GM23338 (cell line): Measurements from ENCODE around the gene THTPA.

Experiments
- CREB1 ChIP-seq: fragments of 250-450 bp; sonication (Bioruptor Pico); IDR thresholded peaks from 2 replicates; pipeline ENCODE4 v1.5.0; 2020; ENCODE audit warnings: low read depth, mild to moderate bottlenecking, moderate library complexity
- CTCF ChIP-seq, 2 experiments: fragments of 200-600 bp in 1 of 2; sonication (generic) in 1 of 2; conservative IDR thresholded peaks; 2 replicates each; pipeline versions ENCODE4 v1.5.1 to v1.6.1; 2016 to 2017; ENCODE audit warnings: antibody characterized with exemption in 2 of 2, low read depth in 2 of 2, mild to moderate bottlenecking in 2 of 2, moderate library complexity in 1 of 2
- ETS1 ChIP-seq: IDR thresholded peaks from 2 replicates; pipeline ENCODE4 v1.6.1; 2016; ENCODE audit warnings: antibody characterized with exemption
- EZH2 ChIP-seq: fragments of 200-600 bp; sonication (generic); IDR thresholded peaks from one replicate; pipeline ENCODE4 v1.8.0; 2017; ENCODE audit warnings: antibody characterized with exemption, mild to moderate bottlenecking, low read depth; ENCODE audit not compliant: unreplicated experiment
- EZH2phosphoT487 ChIP-seq: fragments of 200-600 bp; sonication (generic); IDR thresholded peaks from one replicate; pipeline ENCODE4 v1.8.1; 2018; ENCODE audit warnings: antibody characterized with exemption; ENCODE audit not compliant: unreplicated experiment
- JUNB ChIP-seq: IDR thresholded peaks from one replicate; pipeline ENCODE4 v1.6.1; 2016; ENCODE audit warnings: antibody characterized with exemption; ENCODE audit not compliant: unreplicated experiment
- NANOG ChIP-seq: IDR thresholded peaks from 2 replicates; pipeline ENCODE4 v1.6.1; 2016; ENCODE audit warnings: antibody characterized with exemption, borderline replicate concordance
- POLR2AphosphoS5 ChIP-seq: IDR thresholded peaks from 2 replicates; pipeline ENCODE4 v1.6.1; 2016; ENCODE audit warnings: antibody characterized with exemption, low read depth
- REST ChIP-seq: IDR thresholded peaks from one replicate; pipeline ENCODE4 v1.6.1; 2018; ENCODE audit warnings: antibody characterized with exemption; ENCODE audit not compliant: unreplicated experiment
- STAT1 ChIP-seq: IDR thresholded peaks from one replicate; pipeline ENCODE4 v1.6.1; 2016; ENCODE audit warnings: antibody characterized with exemption; ENCODE audit not compliant: unreplicated experiment
- ZNF114 ChIP-seq: fragments of 250-450 bp; sonication (Bioruptor Pico); IDR thresholded peaks from 2 replicates; pipeline ENCODE4 v1.5.0; 2020; ENCODE audit warnings: mild to moderate bottlenecking, moderate library complexity

- TF ChIP-seq CREB1 (no peak), CTCF (conservative IDR thresholded peaks at IDR 0.05; ENCODE audit: low read depth in 2 of 2) (no peak), REST (no peak), EZH2 (no peak), STAT1 (no peak), POLR2AphosphoS5 (no peak), JUNB (no peak), EZH2phosphoT487 (no peak), NANOG (no peak), ZNF114 (CRISPR knock-in tag) (no peak), ETS1 (no peak)
Observed at GRCh38 chr14:23605931-23606585, 50.0 kb downstream of the THTPA start.
